Skeletal muscle tissue (tissue), 4 donors: Measurements from ENCODE around the gene TWF1. TPM values are rescaled to one million over a fixed set of nuclear protein-coding genes. Genes with fewer than 3 reads are reported as not detected.

ENCODE experiments used
- H3K27ac ChIP-seq: one replicate; pipeline ENCODE4 v1.7.0; 2013; ENCODE audit warnings: mild to moderate bottlenecking, low read depth, low read length, inconsistent platforms
- H3K27me3 ChIP-seq, 3 donors: one replicate each; pipeline ENCODE4 v1.7.0; 2013; ENCODE audit warnings: low read length in 3 of 3; ENCODE audit not compliant: control insufficient read depth in 3 of 3, insufficient read depth in 3 of 3
- H3K36me3 ChIP-seq, 3 donors: one replicate each; pipeline ENCODE4 v1.7.0; 2013; ENCODE audit warnings: low read length in 3 of 3; ENCODE audit not compliant: control insufficient read depth in 3 of 3, insufficient read depth in 3 of 3
- H3K4me1 ChIP-seq, 3 donors: one replicate each; pipeline ENCODE4 v1.7.0; 2013; ENCODE audit warnings: low read length in 3 of 3, mild to moderate bottlenecking in 3 of 3; ENCODE audit not compliant: control insufficient read depth in 3 of 3, insufficient read depth in 3 of 3
- H3K4me3 ChIP-seq, 3 donors: one replicate each; pipeline ENCODE4 v1.7.0; 2013; ENCODE audit warnings: low read length in 3 of 3
- H3K9ac ChIP-seq, 3 donors: one replicate each; pipeline ENCODE4 v1.7.0; 2013; ENCODE audit warnings: low read length in 3 of 3, mild to moderate bottlenecking in 3 of 3, moderate library complexity in 2 of 3, low read depth in 1 of 3
- H3K9me3 ChIP-seq, 3 donors: one replicate each; pipeline ENCODE4 v1.7.0; 2013; ENCODE audit warnings: low read length in 3 of 3; ENCODE audit not compliant: control insufficient read depth in 3 of 3
- total RNA-seq: library from RNA; depleted of rRNA; stranded (reverse); fragments of >200 nt; gene quantifications from one replicate; pipeline ENCODE4 v1.2.3, GENCODE V29; 2014
- donor health status: Osteomylitis.

TWF1 gene
- total RNA-seq, 1 donor from 2014 or later: 33.4 TPM

DNA sequence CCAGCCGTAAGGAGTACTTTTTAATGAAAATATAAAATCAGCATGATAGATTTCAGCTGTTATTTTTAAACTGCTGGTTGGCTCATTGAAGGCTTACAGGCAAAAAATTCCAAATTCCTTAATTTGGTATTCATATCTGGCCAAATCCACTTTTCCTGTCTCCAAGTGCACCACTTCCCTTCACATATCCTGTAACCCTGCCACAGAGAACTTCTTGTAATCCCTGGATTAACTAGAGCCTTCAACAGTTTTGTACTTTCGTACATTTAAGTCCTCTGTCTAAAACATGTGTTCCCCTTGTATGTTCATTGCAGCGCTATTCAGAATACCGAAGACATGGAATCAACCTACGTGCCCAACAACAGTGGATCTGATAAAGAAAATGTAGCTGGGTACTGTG is 57.1 kb downstream of the TWF1 start:
- Histone ChIP-seq H3K9ac (no peak overlapping the region), H3K4me1 (no peaks in the 10 kb centered on the region), H3K36me3 (peaks cover 0 to 15% (median 11%) of the 10 kb centered on the region in 3 donors), H3K4me3 (no peak overlapping the region), H3K9me3 (no peaks in the 10 kb centered on the region), H3K27ac (no peak overlapping the region), H3K27me3 (no peaks in the 10 kb centered on the region)

DNA sequence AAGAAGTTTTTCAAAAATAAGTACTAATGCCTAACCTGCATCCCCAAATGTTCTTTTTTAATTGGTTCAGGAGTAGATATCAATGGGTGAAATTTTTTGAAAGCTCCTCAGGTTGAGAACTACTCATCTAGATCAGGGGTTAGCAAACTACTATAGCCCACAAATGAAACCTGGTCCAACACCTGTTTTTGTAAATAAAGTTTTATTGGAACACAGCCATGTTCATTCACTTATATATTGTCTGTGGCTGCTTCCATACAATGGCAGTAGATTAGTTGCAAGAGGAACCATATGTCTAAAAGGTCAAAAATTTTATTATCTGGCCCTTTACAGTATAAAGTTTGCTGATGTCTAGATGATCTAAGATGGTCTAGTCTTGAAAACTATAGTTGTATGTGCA is 61.3 kb downstream of the TWF1 start:
- H3K9ac ChIP-seq: no peak overlapping the region
- H3K36me3 ChIP-seq: peaks cover 0 to 16% (median 16%) of the 10 kb centered on the region in 3 donors
- no peaks in the 10 kb centered on the region for H3K9me3 ChIP-seq
- H3K4me1 ChIP-seq: peaks cover 0 to 4% (median 0%) of the 10 kb centered on the region in 3 donors
- H3K27ac ChIP-seq: no peak overlapping the region
- H3K27me3 ChIP-seq: no peaks in the 10 kb centered on the region
- H3K4me3 ChIP-seq: no peak overlapping the region

Other genes with a start within 250 kb of the TWF1 start
- gene PUS7L, start 47.5 kb downstream of the TWF1 start, total RNA-seq: 10.4 TPM
- 7.3 TPM for gene IRAK4, start 47.4 kb downstream of the TWF1 start, total RNA-seq
- 9.9 TPM for gene TMEM117, start 29.8 kb upstream of the TWF1 start, total RNA-seq